ENCODE data around the gene KRTAP4-3.
"Not testable (repeated sequence)": the region's sequence is repeated elsewhere in the genome, so short reads cannot be mapped to it uniquely, and the experiment has no call there.

KRTAP4-3 gene

DNA sequence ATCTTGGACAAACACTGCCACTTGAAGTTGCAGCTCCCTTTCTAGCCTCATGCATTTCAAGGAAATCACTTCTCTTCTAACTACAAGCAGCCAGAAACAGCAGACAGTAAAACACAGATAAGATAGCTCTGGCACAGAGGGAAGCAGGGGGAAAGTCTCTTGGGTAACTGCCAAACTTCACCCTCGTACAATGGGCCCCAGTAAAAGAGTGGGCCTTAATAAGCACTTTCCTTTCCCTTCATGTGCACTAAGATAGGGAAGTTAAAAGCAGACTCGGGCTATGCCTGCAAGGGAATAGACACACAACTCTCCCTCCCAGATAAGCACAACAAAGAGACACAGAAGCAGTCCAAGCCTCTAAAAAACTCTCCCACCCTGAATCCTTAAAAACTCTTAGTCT, 14.2 kb downstream of the KRTAP4-3 start:
- no peak for DNase-seq (ENCODE audit: low read depth in 1 of 2, low spot score in 1 of 2)

DNA sequence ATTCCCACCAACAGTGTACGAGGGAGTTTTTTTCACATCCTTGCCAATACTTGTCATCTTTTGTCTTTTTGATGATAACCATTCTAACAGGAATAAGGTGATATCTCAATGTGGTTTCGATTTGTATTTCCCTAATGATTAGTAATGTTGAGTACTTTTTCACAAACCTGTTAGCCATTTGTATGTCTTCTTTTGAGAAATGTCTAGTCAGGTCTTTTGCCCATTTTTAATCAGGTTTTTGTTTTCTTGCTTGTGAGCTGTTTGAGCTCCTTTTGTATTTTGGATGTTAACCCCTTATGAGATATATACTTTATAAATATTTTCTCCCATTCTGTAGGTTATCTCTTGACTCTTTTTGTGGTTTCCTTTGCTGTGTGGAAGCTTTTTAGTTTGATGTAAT, 16.5 kb downstream of the KRTAP4-3 start:
- no peak for DNase-seq (ENCODE audit: low read depth in 1 of 2, low spot score in 1 of 2)

DNA sequence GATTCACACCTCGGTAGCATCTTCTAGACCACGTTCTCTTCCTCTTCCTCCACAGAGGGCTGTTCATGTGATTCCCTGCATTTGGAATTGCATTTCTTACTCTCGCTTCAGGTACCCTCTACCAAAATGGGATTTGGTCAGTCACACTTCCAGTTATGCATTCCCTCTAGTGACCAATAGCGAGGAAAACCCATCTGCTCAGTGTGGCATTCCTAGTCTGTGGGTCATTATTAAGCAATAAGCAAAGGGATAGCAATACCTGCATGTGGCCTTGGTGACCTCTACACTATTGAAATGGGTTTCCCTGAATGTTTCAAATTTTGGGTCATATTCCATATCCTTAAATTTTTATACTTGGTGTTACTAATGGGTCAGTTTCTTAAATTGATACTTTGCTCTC, 18.0 kb downstream of the KRTAP4-3 start:
- no peak for DNase-seq (ENCODE audit: low read depth in 1 of 2, low spot score in 1 of 2)

DNA sequence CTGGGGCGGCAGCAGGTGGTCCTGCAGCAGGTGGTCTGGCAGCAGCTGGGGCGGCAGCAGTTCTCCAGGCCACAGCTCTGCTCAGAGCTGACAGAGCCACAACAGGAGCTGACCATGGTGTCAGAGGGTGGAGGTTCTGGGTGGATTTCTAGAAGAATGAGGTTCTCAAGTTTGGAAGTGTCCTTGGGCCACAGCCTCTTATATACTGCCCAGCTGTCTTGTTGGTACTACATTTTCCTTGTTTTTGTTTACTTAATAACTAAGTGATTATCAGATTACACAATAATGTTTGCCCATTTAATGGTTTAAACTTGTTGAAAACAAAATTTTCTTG, 18.4 kb downstream of the KRTAP4-3 start, which contains the start of gene KRTAP4-5:
Gene KRTAP4-5, minus strand, starts transcription at position 174 of the 334 bp plus-strand sequence. Its CDS starts 58 bp downstream, at position 116.
- no peak for DNase-seq (ENCODE audit: low read depth in 1 of 2, low spot score in 1 of 2)

DNA sequence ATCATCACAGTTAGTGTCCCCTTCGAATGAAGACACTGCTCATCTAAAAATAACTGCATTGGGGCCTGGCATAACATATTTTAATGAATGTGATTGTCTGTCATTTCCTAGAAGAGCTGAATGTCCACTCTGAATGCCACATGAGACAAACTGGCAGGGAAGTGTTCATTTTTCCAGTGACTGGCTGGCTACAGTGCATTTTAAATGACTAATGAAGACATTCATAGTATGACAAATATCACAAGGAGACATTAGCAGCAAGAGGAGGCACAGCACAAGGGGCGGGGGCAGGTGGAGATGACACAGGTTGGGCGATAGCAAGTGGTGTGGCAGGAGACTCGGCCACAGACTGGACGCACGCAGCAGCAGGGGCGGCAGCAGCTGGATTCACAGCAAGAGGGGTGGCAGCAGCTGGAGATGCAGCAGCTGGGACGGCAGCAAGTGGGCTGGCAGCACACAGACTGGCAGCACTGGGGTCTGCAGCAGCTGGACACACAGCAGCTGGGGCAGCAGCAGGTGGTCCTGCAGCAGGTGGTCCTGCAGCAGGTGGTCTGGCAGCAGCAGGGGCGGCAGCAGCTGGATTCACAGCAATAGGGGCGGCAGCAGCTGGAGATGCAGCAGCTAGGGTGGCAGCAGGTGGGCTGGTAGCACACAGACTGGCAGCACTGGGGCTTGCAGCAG, 18.9 kb downstream of the KRTAP4-3 start:
- DNase-seq (ENCODE audit: low read depth in 1 of 2, low spot score in 1 of 2): not testable (repeated sequence)

DNA sequence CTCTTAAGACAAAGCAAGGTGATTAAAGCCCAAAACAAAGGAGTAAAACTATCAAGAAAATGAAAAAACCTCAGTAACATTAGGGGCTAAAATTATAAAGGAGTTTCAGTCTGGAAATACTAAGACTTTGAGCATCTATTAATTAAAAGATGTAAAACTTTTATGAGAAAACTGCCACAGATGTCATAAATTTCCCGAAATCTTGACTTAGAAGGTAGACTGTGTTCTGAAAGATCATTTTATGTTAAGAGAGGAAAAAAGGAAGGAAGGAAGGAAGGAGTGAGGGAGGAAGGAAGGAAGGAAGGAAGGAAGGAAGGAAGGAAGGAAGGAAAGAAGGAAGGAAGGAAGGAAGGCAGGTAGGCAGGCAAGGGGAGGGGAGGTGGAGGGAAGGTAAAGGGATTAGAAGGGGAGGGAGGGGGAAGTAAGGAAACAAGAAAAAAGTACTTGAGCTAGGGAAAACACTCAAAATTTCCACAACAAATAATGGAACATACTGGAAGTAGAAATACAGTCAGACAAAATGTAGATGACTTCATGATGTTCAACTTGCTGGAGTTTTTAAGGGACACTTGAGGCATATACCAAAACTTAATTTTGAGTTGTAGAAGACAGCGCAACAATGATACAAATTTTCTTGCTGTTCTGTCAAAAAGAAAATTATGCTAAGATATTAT, 20.4 kb downstream of the KRTAP4-3 start:
- DNase-seq (ENCODE audit: low read depth in 1 of 2, low spot score in 1 of 2): no peak

DNA sequence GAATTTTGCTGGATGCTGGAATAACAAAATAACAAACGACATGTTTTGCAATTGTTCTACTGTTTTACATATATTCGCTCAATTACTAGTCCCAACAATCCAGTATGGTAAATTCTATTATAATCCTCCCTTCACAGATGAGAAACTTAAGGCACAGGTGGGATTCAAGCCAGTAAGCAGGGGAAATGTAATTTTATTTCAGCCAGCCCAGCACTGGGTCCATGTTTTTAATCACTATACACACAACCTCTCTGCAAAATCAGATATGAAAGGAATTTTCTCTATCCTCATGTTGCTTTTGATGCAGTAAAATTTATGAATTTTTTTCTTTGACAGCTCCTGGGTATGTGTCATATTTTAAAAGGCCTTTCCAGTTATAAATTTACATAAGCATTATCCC, 22.8 kb downstream of the KRTAP4-3 start:
- DNase-seq (ENCODE audit: low read depth in 1 of 2, low spot score in 1 of 2): no peak

DNA sequence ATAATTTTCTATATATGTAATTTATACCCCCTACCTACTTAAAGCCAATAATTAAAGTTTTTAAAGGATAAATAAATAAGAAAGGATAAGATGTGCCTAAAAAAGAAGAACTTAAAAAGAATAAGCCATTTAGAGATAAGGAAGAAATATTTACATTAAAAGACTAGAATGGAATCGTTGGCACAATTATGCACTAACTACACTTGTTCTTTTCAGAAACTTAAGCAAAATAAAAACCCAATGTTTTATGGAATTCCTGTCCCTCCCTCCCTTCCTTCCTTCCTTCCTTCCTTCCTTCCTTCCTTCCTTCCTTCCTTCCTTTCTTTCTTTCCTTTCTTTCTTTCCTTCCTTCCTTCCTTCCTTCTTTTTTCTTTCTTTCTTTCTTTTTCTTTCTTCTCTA, 23.2 kb downstream of the KRTAP4-3 start:
- DNase-seq (ENCODE audit: low read depth in 1 of 2, low spot score in 1 of 2): no peak

DNA sequence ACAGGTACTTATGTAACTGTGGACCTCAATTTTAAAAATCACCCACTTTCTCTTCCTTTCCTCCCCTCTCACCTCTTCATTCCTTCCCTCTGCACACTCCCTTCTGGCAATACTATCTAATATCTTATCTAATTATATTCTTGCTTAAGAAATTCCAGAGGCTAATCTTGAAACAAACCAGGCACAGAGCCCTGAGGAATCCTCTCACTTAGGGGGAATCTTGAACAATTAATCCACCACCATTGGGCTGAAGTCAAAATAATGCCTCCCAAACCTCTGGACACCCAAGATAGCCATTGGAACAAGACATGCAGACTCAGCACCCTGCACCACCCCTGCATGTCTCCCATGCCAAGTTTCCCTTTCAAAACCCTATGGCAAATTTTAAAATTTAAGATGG, 26.7 kb downstream of the KRTAP4-3 start:
- no peak for DNase-seq (ENCODE audit: low read depth in 1 of 2, low spot score in 1 of 2)

DNA sequence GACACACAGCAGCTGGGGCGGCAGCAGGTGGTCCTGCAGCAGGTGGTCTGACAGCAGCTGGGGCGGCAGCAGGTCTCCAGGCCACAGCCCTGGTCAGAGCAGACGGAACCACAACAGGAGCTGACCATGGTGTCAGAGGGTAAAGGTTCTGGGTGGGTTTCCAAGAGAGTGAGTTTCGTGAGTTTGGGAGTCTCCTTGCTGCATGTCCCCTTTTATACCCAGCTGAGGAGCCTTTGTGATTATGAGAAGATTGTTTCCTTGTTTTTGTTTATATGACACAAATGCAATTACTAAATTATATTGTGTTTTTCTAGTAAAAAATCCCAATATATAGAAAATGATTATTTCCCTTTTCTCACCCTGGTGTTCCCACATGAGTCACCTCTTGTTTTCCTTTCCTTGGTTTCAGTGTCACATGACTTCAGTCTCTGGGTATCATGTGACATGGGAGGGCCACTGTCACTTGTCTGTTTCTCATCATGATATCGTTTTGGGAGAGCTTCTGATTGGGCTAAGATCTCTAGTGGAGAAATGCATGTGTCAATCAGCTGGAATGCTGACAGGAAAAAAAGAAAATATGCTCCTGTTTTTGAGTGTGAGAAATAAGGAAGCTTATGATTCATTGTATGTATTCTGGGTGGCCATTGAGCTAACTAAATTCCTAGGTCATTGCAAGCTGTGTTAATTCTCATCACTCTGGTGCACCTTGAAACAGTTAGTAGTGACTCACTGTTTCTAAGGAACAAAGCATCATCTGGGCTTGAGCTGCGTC, 27.5 kb downstream of the KRTAP4-3 start, which contains the start of gene KRTAP4-6:
Gene KRTAP4-6, minus strand, starts transcription at position 185 of the 772 bp plus-strand sequence. Its CDS starts 57 bp downstream, at position 128.
- DNase-seq (ENCODE audit: low read depth in 1 of 2, low spot score in 1 of 2): no peak

DNA sequence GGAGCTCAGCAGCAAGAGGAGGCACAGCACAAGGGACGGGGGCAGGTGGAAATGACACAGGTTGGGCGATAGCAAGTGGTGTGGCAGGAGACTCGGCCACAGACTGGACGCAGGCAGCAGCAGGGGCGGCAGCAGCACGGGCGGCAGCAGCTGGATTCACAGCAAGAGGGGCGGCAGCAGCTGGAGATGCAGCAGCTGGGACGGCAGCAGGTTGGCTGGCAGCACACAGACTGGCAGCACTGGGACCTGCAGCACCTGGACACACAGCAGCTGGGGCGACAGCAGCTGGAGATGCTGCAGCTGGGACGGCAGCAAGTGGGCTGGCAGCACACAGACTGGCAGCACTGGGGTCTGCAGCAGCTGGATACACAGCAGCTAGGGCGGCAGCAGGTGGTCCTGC, 28.2 kb downstream of the KRTAP4-3 start:
- DNase-seq (ENCODE audit: low read depth in 1 of 2, low spot score in 1 of 2): not testable (repeated sequence)

DNA sequence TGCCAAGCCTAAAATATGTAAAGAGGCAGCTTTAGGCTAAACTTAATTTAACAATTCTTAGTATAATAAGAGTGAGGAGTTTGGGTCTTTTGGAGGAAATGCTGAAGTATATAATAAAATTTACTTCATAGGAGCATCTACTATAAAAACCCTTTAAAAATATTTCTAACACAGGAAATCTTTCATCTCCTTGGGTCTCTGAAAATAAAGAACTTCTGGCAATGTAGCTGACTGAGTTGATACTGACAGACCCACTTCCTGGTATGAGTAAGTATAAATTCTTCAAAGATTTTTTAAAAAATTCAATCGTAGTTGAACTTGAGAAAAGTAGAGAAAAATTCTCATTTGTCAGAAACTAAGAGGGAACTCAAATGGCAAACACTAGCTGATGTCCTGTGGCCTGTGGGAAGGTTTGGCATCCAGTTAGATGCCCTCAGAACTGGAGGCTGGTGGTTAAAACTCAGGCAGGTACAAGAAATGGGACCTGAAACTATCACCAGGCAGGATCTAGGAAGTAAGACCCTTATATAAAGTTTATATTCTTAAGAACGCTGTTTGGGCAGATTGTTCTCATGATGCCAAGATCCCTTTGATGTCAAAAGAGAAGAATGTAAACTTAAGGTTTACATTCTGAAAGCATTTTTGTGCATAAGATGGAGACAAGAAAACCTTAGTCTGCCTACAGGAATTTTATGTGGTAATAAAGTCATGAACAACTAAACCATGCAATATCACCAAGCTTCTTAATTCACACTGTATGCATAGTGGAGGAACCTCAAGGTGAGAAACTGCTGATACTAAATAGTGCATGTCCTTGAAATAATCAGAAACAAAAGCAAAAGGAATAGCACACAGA, 33.9 kb downstream of the KRTAP4-3 start:
- DNase-seq (ENCODE audit: low read depth in 1 of 2, low spot score in 1 of 2): no peak

DNA sequence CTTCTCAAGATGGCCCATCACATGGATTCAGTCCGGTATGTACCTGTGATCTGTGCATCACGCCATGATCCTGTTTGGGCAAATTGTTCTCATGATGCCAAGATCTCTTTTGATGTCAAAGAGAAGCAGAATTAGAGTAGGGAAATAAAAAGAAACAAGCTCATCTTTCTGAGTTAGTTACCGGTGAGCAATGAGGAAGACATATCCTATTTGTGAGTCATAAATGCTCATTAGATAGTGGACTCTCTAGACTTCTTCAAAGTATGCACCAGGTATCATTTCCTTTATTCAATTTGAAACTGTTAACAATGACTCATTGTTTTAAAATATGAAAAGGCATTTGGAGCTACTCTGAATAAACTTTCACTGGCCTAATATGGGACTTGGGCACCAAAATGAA, 36.0 kb downstream of the KRTAP4-3 start:
- DNase-seq (ENCODE audit: low read depth in 1 of 2, low spot score in 1 of 2): no peak

DNA sequence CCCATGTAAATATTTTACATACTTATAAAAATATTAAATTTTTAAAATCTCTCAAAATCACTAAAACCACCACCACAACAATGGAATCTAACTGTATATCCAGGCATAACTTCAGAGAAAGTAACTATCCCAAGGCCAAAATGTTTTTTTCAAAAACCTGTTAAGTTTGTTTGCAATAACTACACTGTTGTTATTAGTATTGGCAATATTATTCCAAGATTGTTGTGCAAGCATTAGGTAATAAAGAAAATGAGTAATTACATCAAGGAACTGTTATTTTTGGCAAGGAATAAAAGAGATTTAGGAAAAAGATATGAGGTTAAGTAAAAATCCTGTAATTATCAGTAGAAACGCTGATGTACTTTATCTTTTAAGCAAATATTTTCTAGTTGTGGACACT, 40.6 kb downstream of the KRTAP4-3 start:
- DNase-seq (ENCODE audit: low read depth in 1 of 2, low spot score in 1 of 2): no peak

DNA sequence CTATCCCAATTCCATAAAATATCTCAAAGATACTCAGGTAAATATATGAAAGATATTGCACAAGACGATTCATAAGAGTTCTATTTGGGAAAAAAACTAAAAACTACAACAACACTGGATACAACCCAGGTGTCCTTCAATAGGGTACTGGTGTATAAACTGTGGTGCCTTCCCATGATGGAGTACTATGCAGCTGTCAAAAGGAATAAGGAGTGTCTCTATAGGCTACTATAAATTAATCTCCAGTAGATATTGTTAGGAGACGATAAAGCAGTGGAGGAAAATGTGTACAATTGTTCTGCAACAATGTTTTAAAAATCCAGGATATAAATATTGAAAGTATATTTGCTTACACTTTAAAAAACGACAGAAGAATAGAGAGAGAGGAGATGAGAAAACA, 41.6 kb downstream of the KRTAP4-3 start:
- DNase-seq (ENCODE audit: low read depth in 1 of 2, low spot score in 1 of 2): no peak

DNA sequence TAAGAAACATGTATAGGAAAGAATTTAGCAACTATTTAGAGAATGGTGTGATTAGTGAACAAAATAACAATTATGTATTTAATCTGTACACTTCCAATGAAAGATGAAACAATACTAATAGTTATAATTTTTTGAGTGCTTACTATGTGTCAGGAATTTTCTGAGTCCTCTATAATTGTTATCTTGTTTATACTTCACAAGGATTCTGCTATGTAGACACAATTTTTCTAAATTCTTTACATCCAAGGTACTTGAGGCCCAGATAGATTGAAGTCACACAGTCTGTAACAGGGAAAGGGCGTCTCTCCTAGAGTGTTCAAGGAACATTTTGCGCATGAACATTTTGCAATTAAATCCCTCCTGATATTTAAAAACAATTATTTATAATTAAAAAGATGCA, 43.0 kb downstream of the KRTAP4-3 start:
- DNase-seq (ENCODE audit: low read depth in 1 of 2, low spot score in 1 of 2): no peak

DNA sequence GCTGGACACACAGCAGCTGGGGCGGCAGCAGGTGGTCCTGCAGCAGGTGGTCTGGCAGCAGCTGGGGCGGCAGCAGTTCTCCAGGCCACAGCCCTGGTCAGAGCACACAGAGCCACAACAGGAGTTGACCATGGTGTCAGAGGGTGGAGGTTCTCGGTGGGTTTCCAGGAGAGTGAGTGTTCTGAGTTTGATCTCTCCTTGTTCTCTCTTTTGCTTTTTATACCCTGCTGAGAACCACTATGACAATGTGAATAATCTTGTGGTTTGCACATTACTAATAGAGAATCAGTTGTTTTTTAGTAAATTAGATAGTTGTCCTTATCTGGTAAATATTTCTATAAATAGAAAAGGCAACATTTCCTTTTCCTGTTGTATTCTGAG, 44.0 kb downstream of the KRTAP4-3 start, which contains the start of gene KRTAP4-12:
Gene KRTAP4-12, minus strand, starts transcription at position 192 of the 381 bp plus-strand sequence. Its CDS starts 60 bp downstream, at position 132.
- DNase-seq (ENCODE audit: low read depth in 1 of 2, low spot score in 1 of 2): not testable (repeated sequence)

DNA sequence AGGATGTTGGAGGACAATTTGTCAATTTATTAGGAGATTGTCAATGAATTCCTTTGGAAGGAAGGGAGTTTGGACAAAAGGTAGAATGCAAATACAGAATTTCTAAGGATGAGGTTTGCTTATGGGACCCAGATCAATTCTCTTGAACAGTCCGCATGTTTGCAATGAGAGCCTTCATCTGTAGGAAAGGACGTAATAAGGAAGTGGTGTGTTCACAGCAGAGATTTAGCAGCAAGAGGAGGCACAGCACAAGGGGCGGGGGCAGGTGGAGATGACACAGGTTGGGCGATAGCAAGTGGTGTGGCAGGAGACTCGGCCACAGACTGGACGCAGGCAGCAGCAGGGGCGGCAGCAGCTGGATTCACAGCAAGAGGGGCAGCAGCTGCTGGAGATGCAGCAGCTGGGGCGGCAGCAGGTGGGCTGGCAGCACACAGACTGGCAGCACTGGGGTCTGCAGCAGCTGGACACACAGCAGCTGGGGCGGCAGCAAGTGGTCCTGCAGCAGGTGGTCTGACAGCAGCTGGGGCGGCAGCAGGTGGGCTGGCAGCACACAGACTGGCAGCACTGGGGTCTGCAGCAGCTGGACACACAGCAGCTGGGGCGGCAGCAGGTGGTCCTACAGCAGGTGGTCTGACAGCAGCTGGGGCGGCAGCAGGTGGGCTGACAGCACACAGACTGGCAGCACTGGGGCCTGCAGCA, 44.6 kb downstream of the KRTAP4-3 start:
- not testable (repeated sequence) for DNase-seq (ENCODE audit: low read depth in 1 of 2, low spot score in 1 of 2)

DNA sequence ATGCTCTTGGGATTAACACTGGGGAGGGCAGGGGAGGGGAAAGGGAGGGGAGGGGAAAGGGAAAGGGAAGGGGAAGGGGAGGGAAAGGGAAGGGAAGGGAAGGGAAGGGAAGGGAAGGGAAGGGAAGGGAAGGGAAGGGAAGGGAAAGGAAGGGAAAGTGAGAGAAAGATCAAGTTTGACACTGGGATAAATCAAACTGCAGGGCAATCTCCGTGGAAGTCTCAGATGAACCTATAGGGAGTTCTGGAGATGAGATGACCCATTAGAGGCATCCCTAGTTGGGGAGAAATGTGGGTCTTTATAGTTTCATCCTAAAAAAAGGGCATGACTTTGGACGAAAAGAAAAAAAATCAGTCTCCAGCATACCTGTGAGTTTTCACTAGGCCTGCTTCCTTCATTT, 46.3 kb downstream of the KRTAP4-3 start:
- no peak for DNase-seq (ENCODE audit: low read depth in 1 of 2, low spot score in 1 of 2)

Data from stimulated activated CD4-positive, alpha-beta T cell treated with anti-CD3 and anti-CD28 coated beads, Interleukin-15, amount 100 ng/mL, for 1 hour (primary cell).